Effector memory CD8-positive, alpha-beta T cell (primary cell): ENCODE results near the gene ATOX1.
"Not testable (repeated sequence)": the region's sequence is repeated elsewhere in the genome, so short reads cannot be mapped to it uniquely, and the experiment has no call there.

ENCODE experiments used
- ATAC-seq: fragments of 150-1000 bp; cut with Tn5 transposase; replicated peaks from 2 replicates; pipeline ENCODE4 v1.10.0; 2021; ENCODE audit warnings: mild to moderate bottlenecking, moderate library complexity
- DNase-seq, 3 experiments: peaks; one replicate each; pipeline ENCODE4 v3.0.0; 2021
- H3K27ac Mint-ChIP-seq, 2 donors: one replicate each; pipeline ENCODE4 v1.8.0; 2022; ENCODE audit warnings: mild to moderate bottlenecking in 2 of 2, mixed read lengths in 2 of 2, moderate library complexity in 2 of 2
- H3K27me3 Mint-ChIP-seq, 2 donors: one replicate each; pipeline ENCODE4 v1.8.0; 2022; ENCODE audit warnings: mixed read lengths in 2 of 2
- H3K36me3 Mint-ChIP-seq: one replicate; pipeline ENCODE4 v1.8.0; 2022; ENCODE audit warnings: mild to moderate bottlenecking, moderate library complexity, mixed read lengths; ENCODE audit not compliant: insufficient read depth
- H3K4me1 Mint-ChIP-seq, 2 donors: one replicate each; pipeline ENCODE4 v1.8.0; 2022; ENCODE audit warnings: low read depth in 2 of 2, mixed read lengths in 2 of 2
- H3K4me3 Mint-ChIP-seq, 2 donors: one replicate each; pipeline ENCODE4 v1.8.0; 2022; ENCODE audit warnings: mild to moderate bottlenecking in 2 of 2, mixed read lengths in 2 of 2, moderate library complexity in 2 of 2
- H3K9me3 Mint-ChIP-seq, 2 donors: one replicate each; pipeline ENCODE4 v1.8.0; 2022; ENCODE audit warnings: mixed read lengths in 2 of 2

Gene ATOX1

DNA sequence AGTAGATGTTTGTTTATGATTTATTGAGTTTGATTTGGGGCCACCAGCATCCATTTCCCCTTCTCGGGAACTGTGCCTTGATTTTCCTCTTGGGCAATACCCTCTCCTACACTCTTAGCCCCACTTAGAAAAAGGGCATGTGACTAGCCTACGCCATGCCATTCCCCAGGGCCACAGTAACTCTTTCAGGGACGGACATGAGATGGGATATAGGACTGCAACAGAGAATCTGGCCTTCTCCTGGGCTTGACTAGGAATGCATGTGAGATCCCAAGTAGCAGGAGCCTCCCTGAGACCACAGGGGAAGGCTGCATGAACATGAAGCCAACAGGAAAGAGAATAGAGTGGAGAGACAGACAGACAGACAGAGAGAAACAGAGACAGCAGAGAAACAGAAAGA lies 41.0 kb downstream of the ATOX1 start:
- Mint-ChIP-seq H3K27ac (no peak overlapping the region), H3K4me3 (no peak overlapping the region), H3K27me3 (peaks cover 8% of the 10 kb centered on the region in 2 donors), H3K9me3 (peaks cover 0 to under 1% of the 10 kb centered on the region in 2 donors), H3K36me3 (no peaks in the 10 kb centered on the region), H3K4me1 (no peaks in the 10 kb centered on the region)
- ATAC-seq (no peak), DNase-seq (no peak)

DNA sequence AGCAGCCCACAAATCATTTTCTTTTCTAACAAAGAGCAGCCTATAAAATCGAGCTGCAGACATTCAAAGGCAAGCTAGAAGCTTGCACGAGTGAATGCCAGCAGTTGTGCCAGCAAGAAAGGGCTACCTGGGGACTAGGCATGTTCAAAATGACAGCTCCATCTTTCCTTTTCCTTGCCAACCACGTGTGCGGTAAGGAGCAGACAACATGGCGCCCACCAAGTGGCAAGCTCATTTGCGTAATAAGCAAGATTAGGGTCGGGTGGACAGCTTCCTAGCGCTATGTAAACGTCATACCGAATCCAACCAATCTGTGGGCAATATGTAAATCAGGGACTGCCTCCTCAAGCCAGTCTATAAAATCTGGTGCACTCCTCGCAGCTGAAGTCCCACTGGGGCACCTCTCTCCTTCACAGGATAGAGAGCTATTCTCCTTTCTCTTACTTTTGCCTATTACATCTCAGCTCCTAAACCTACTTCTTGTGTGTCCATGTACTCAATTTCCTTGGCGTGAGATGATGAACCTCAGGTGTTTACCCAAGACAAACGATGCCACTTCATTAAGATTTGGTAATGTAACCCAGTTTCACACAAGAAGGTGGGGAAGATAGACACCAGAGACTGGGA lies 49.2 kb downstream of the ATOX1 start:
- Mint-ChIP-seq H3K27ac (no peak overlapping the region), H3K27me3 (peaks cover 12 to 27% of the 10 kb centered on the region in 2 donors), H3K36me3 (no peaks in the 10 kb centered on the region), H3K4me3 (no peak overlapping the region), H3K4me1 (no peaks in the 10 kb centered on the region), H3K9me3 (peaks cover 0 to 1% of the 10 kb centered on the region in 2 donors)
- DNase-seq = no peak
- ATAC-seq = no peak

DNA sequence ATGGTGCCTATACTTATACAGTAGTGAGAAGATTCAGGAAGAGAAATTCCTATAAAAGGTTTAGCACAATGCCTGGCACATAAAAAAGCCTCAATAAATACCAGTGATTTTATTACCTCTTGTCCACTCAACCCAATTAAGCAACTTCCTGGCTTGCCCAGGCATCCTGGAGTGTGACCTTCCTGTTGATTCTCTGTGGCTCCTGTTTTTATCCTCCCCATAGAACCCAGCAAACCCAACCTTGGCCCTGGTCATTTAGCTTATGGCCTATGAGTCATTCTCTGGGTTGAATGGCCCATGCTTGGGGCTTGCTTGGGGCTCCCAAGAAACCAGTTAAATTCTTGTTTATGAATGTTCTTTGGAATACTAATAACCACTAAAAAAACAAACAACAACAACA lies 50.3 kb downstream of the ATOX1 start:
- Mint-ChIP-seq H3K27ac (no peak overlapping the region), H3K4me1 (no peaks in the 10 kb centered on the region), H3K4me3 (no peak overlapping the region), H3K36me3 (no peaks in the 10 kb centered on the region), H3K9me3 (peaks cover 0 to 1% of the 10 kb centered on the region in 2 donors), H3K27me3 (peaks cover 11 to 26% of the 10 kb centered on the region in 2 donors)
- no peak for DNase-seq
- ATAC-seq = no peak

GRCh38 chr5:151707567-151707966 lies 50.9 kb downstream of the ATOX1 start:
- Mint-ChIP-seq H3K4me3 (no peak overlapping the region), H3K36me3 (no peaks in the 10 kb centered on the region), H3K27ac (no peak overlapping the region), H3K4me1 (no peaks in the 10 kb centered on the region), H3K9me3 (peaks cover 0 to 1% of the 10 kb centered on the region in 2 donors), H3K27me3 (peaks cover 6 to 21% of the 10 kb centered on the region in 2 donors)
- DNase-seq (no peak), ATAC-seq (no peak)

- Mint-ChIP-seq H3K4me1 (no peaks in the 10 kb centered on the region), H3K27me3 (peaks cover 0 to 14% of the 10 kb centered on the region in 2 donors)
These were observed 51.5 kb downstream of the ATOX1 start for GRCh38 chr5:151706906-151707305.

DNA sequence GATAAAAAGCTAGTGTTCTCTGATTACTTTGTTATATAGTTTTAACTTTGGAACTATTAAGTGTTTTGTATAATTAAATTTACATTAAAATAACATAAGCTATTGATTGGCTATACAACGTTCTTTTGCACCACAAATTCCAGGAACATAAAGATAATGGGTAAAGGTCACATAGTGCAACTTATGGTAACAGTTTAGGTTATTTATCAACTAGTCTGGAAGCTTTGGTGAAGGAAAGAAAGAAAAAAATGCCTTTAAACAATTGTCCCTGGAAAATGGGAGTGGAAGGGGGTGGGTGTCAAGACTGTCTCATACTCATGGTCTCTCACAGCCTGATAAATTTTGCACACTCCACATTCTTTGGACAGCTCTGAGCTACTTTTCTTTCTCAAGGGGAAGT lies 54.7 kb downstream of the ATOX1 start:
- no peak overlapping the region for H3K4me3 Mint-ChIP-seq
- peaks cover 0 to 6% of the 10 kb centered on the region in 2 donors for H3K27me3 Mint-ChIP-seq
- no peak overlapping the region for H3K27ac Mint-ChIP-seq
- H3K36me3 Mint-ChIP-seq = no peaks in the 10 kb centered on the region
- H3K9me3 Mint-ChIP-seq = no peaks in the 10 kb centered on the region
- ATAC-seq = no peak
- no peaks in the 10 kb centered on the region for H3K4me1 Mint-ChIP-seq
- DNase-seq = no peak

More at GRCh38 chr5:151706906-151707305, 51.5 kb downstream of the ATOX1 start:
- Mint-ChIP-seq H3K36me3 (no peaks in the 10 kb centered on the region), H3K9me3 (no peaks in the 10 kb centered on the region), H3K27ac (no peak overlapping the region), H3K4me3 (no peak overlapping the region)
- ATAC-seq (no peak), DNase-seq (no peak)

DNA sequence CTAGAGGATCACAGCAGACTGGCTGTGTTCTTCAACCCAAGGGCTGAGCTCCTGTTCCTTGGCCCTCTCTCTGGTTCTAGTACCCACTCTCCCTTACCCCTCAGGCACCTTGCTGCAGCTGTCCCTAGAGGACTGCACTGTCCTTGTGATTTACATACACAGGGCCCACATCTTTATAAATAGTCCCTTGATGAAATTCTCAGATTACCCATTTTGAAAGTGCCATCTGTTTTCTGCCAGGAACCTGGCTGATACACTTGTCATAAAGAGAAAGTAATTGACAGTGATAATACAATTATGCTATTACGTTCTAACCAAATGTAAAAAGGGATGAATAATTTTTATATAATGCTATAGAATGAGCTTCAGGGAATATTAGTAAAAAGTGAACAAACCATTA lies 55.2 kb downstream of the ATOX1 start:
- Mint-ChIP-seq H3K36me3 (no peaks in the 10 kb centered on the region), H3K9me3 (no peaks in the 10 kb centered on the region), H3K4me3 (no peak overlapping the region), H3K27me3 (peaks cover 0 to 6% of the 10 kb centered on the region in 2 donors), H3K27ac (no peak overlapping the region), H3K4me1 (no peaks in the 10 kb centered on the region)
- ATAC-seq = no peak
- no peak for DNase-seq

DNA sequence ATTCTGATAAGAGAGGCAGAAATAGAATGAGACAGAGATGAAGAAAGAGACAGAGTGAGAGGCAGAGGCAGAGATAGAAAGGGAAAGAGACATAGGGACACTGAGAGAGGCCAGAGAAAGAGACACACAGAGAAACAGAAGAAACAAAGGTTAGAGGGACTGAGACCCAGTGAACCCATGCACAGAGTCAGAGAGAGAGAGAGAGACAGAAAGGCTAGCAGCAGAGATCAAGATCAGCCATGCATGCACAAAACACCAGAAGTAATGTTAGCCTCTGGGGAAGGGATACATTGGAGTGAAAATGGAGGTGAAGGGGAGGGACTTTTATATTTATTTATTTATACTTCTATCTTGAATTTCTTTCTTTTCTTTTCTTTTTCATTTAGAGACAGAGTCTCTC lies 57.6 kb downstream of the ATOX1 start:
- ATAC-seq = no peak

GRCh38 chr5:151700296-151700695 lies 58.1 kb downstream of the ATOX1 start:
- Mint-ChIP-seq H3K4me3 (no peak overlapping the region), H3K36me3 (no peaks in the 10 kb centered on the region), H3K9me3 (no peaks in the 10 kb centered on the region), H3K27ac (no peak overlapping the region), H3K4me1 (peaks cover 0 to 1% of the 10 kb centered on the region in 2 donors), H3K27me3 (peaks cover 14 to 17% of the 10 kb centered on the region in 2 donors)
- DNase-seq (no peak), ATAC-seq (no peak)

More for the DNA sequence above, 57.6 kb downstream of the ATOX1 start:
- peaks cover 14 to 17% of the 10 kb centered on the region in 2 donors for H3K27me3 Mint-ChIP-seq
- no peaks in the 10 kb centered on the region for H3K36me3 Mint-ChIP-seq
- no peak overlapping the region for H3K27ac Mint-ChIP-seq
- DNase-seq = no peak
- H3K9me3 Mint-ChIP-seq = no peaks in the 10 kb centered on the region
- no peak overlapping the region for H3K4me3 Mint-ChIP-seq
- peaks cover 0 to 1% of the 10 kb centered on the region in 2 donors for H3K4me1 Mint-ChIP-seq

- Mint-ChIP-seq H3K9me3 (no peaks in the 10 kb centered on the region), H3K27me3 (peaks cover 14 to 17% of the 10 kb centered on the region in 2 donors), H3K4me3 (no peak overlapping the region), H3K36me3 (no peaks in the 10 kb centered on the region), H3K4me1 (peaks cover 0 to 1% of the 10 kb centered on the region in 2 donors), H3K27ac (no peak overlapping the region)
- DNase-seq = no peak
- no peak for ATAC-seq
These were observed 59.1 kb downstream of the ATOX1 start for GRCh38 chr5:151699071-151699901.

GRCh38 chr5:151698081-151698480 lies 60.4 kb downstream of the ATOX1 start:
- H3K4me1 Mint-ChIP-seq, H3K36me3 Mint-ChIP-seq, DNase-seq, ATAC-seq, H3K27ac Mint-ChIP-seq, H3K4me3 Mint-ChIP-seq, H3K9me3 Mint-ChIP-seq: not testable (repeated sequence)
- H3K27me3 Mint-ChIP-seq = peaks cover 23 to 24% of the 10 kb centered on the region in 2 donors

GRCh38 chr5:151697452-151697851 lies 61.0 kb downstream of the ATOX1 start:
- Mint-ChIP-seq H3K27me3 (peaks cover 23 to 31% of the 10 kb centered on the region in 2 donors), H3K27ac (no peak overlapping the region), H3K4me3 (no peak overlapping the region), H3K36me3 (no peaks in the 10 kb centered on the region), H3K9me3 (no peaks in the 10 kb centered on the region), H3K4me1 (peaks cover 0 to 1% of the 10 kb centered on the region in 2 donors)
- ATAC-seq (no peak), DNase-seq (no peak)

- H3K27me3 Mint-ChIP-seq = peaks cover 23 to 40% of the 10 kb centered on the region in 2 donors
- H3K9me3 Mint-ChIP-seq = no peaks in the 10 kb centered on the region
- H3K36me3 Mint-ChIP-seq = no peaks in the 10 kb centered on the region
- no peak overlapping the region for H3K4me3 Mint-ChIP-seq
- ATAC-seq = no peak
- H3K27ac Mint-ChIP-seq = no peak overlapping the region
- DNase-seq = no peak
- peaks cover 0 to 1% of the 10 kb centered on the region in 2 donors for H3K4me1 Mint-ChIP-seq
These were observed 61.9 kb downstream of the ATOX1 start for GRCh38 chr5:151696470-151697061.
